ENCODE data around the gene TEDDM1.

Gene TEDDM1

GRCh38 chr1:182357913-182358312, 42.6 kb downstream of the TEDDM1 start:
- no peak for TF ChIP-seq PATZ1 (CRISPR knock-in tag; IDR thresholded peaks at IDR 0.05; ENCODE audit: borderline replicate concordance)
- TF ChIP-seq ARNTL (CRISPR knock-in tag; IDR thresholded peaks at IDR 0.05; ENCODE audit: borderline replicate concordance, low read depth), result no peak
- TF ChIP-seq ZNF565 (CRISPR knock-in tag; conservative IDR thresholded peaks at IDR 0.05; ENCODE audit: low read depth), result no peak
- no peak for TF ChIP-seq GLIS3 (CRISPR knock-in tag; IDR thresholded peaks at IDR 0.05)
- no peak for TF ChIP-seq SNAI2 (CRISPR knock-in tag; IDR thresholded peaks at IDR 0.05)
- TF ChIP-seq TCF4 (CRISPR knock-in tag; IDR thresholded peaks at IDR 0.05; ENCODE audit: borderline replicate concordance), result no peak
- TF ChIP-seq PPARA (CRISPR knock-in tag; IDR thresholded peaks at IDR 0.05; ENCODE audit: borderline replicate concordance), result no peak
- no peak for TF ChIP-seq ESRRG (CRISPR knock-in tag; IDR thresholded peaks at IDR 0.05)
- no peak for TF ChIP-seq OSR1 (CRISPR knock-in tag; IDR thresholded peaks at IDR 0.05)
- no peak for TF ChIP-seq ISL1 (CRISPR knock-in tag; IDR thresholded peaks at IDR 0.05)
- no peak for TF ChIP-seq ZNF70 (CRISPR knock-in tag; IDR thresholded peaks at IDR 0.05)
- no peak for TF ChIP-seq RARB (CRISPR knock-in tag; IDR thresholded peaks at IDR 0.05)
- no peak for TF ChIP-seq CSRNP3 (CRISPR knock-in tag; IDR thresholded peaks at IDR 0.05)
- no peak for TF ChIP-seq ZFP30 (CRISPR knock-in tag; IDR thresholded peaks at IDR 0.05)
- TF ChIP-seq CSDC2 (CRISPR knock-in tag; IDR thresholded peaks at IDR 0.05), result no peak
- TF ChIP-seq TSHZ2 (CRISPR knock-in tag; IDR thresholded peaks at IDR 0.05), result no peak
- TF ChIP-seq CREB5 (CRISPR knock-in tag; IDR thresholded peaks at IDR 0.05; ENCODE audit: low read depth), result no peak
- TF ChIP-seq ZC3H10 (CRISPR knock-in tag; IDR thresholded peaks at IDR 0.05), result no peak
- no peak for TF ChIP-seq BACH2 (CRISPR knock-in tag; IDR thresholded peaks at IDR 0.05; ENCODE audit: borderline replicate concordance)
- no peak for TF ChIP-seq ZNF8 (CRISPR knock-in tag; IDR thresholded peaks at IDR 0.05)
- ATAC-seq, result no peak

- ATAC-seq, result no peak
- no peak for TF ChIP-seq ZC3H10 (CRISPR knock-in tag; IDR thresholded peaks at IDR 0.05)
Observed at GRCh38 chr1:182357171-182357570, 43.3 kb downstream of the TEDDM1 start.

GRCh38 chr1:182355723-182356098, 44.8 kb downstream of the TEDDM1 start:
- TF ChIP-seq TOX (CRISPR knock-in tag; IDR thresholded peaks at IDR 0.05; ENCODE audit: borderline replicate concordance) (no peak), ZFP30 (CRISPR knock-in tag; IDR thresholded peaks at IDR 0.05) (no peak), SNAI2 (CRISPR knock-in tag; IDR thresholded peaks at IDR 0.05) (no peak), ISL1 (CRISPR knock-in tag; IDR thresholded peaks at IDR 0.05) (no peak), PATZ1 (CRISPR knock-in tag; IDR thresholded peaks at IDR 0.05; ENCODE audit: borderline replicate concordance) (no peak), BACH2 (CRISPR knock-in tag; IDR thresholded peaks at IDR 0.05; ENCODE audit: borderline replicate concordance) (no peak), ESRRG (CRISPR knock-in tag; IDR thresholded peaks at IDR 0.05) (no peak), TSHZ2 (CRISPR knock-in tag; IDR thresholded peaks at IDR 0.05) (no peak)
- no peak for ATAC-seq
